ENCODE data around the gene TCF4.

TCF4 gene

DNA sequence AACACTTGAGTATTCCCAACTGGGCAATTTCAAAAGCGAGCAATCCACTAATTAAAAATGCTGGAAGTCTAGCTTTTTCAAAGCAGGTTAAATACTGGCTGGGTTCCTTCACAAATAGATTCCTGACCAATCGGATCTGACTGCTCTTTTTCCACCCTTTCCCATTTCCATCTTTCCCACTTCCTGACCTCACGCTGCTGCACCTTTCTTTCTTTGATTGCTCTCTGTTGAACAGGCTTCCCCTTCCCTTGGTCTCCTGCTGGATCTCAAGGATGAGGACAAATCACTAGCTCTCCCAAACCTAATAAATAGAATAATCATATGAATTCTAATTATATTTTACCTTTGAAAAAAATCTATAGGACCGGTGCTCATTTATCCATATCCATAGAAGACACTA is 121.2 kb downstream of the TCF4 start:
- DNase-seq = no peak

GRCh38 chr18:55465313-55465712 is 122.7 kb downstream of the TCF4 start:
- no peak for DNase-seq

DNA sequence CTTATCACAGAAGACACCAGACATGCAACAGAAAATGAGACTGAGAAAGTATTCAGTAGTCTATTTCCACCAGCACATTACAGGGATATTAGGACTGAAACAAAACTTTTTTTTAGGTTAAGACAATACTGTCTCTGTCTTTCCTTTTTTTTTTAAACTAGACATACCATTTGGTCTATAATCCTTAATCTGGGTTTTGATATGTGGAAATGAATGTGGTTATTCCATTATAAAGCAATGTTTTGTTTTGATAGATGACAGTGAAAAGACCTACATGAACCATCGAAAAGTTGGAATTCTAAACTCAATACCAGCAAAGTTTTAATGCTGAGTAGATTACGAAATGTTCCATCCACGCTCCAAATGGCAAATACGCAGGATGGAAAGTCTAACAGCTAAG is 123.4 kb downstream of the TCF4 start:
- DNase-seq = no peak

DNA sequence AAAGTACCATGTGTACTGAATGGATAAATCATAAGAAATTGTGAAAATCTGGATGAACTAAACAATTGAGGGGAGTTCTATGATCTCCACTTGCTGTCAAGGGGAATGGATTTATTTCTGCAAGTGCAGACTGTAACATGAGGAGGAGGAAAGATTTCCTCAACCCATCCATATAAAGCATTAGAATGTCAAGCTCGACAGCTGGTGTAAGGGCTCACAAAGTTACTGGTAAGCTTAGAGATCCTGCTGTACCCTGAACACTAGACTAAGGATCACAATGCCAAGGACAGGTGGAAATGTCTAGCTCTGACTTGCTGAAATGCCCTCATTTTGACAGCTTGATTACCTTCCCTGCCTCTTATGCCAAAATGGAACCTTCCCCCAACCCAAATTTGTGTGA is 125.3 kb downstream of the TCF4 start:
- DNase-seq = no peak

- no peak for DNase-seq
Measured at GRCh38 chr18:55461848-55462247, 126.1 kb downstream of the TCF4 start.

GRCh38 chr18:55458456-55459203 is 129.4 kb downstream of the TCF4 start:
- no peak for DNase-seq

GRCh38 chr18:55457028-55457427 is 131.0 kb downstream of the TCF4 start:
- no peak for DNase-seq

GRCh38 chr18:55455938-55456337 is 132.1 kb downstream of the TCF4 start:
- no peak for DNase-seq

DNA sequence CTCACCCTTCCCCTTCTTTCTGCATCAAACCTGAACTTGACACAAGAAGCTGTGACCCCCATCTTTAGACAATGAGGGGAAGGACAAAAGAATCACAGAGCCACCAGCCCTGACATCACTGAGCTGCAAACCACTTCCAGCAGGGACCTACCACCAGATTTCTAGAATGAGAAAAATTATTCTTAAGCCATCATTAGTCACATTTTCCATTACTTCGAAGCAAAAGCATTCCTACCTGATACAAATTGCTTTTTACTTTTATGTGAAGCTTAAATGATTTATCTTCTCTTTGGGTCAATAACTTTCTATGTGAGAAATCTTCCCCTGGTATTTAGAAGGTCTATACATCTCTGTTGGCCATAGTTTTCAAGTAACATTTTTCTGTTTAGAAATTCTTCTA is 134.8 kb downstream of the TCF4 start:
- DNase-seq = no peak

GRCh38 chr18:55452123-55452611 is 135.8 kb downstream of the TCF4 start:
- no peak for DNase-seq

DNA sequence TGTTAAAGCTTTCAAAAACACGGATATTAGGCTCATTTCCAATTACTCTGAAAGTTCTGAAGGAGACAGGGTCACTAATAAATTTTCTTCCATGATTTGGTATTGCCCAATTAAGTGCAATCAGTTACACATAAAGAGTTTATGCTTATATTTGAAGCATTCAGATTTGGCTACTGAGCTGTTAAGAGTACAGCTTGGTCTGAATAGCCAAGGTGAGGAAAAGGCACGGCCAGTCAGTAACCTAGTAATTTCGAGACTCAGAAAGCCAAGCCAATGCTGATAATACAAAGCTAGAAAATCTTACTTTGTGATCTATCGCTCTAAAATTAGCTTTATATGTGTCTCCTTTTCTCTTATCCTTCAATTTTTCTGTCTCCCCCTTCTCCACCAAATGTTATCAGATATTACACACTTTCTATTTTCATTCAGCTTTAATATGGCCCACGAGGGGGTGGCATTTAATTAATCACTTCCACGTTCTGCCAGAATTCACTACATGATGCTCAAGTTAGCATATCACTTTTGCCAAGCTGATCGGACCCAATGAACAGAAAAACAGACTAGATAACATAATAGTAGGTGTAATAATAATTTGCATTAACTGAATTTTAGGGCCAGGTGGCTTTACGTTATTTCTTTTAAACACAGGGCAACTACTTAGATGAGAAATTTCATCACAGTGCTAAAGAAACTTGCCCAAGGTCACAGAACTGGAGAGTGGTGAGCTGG is 138.4 kb downstream of the TCF4 start:
- no peak for DNase-seq

DNA sequence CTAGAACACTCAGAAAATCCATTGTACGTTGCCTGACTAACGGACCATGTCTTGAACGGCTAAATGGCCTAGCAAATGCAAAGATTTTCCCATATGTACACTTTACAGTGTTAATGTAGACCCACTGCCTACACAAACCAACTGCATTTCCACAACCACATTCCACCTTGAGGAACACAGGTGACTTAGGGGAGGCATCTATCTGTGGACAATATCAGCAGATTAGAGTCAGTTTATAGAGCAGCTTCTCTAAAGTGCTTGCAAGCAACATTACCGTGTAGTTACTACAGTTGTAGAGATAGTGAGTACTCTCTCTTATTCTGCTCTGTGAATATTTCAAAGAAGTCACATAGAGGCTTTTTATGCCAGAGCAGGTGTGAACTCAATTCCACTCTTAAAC is 139.6 kb downstream of the TCF4 start:
- no peak for DNase-seq

GRCh38 chr18:55447672-55448018 is 140.3 kb downstream of the TCF4 start:
- no peak for DNase-seq

GRCh38 chr18:55446996-55447671 is 140.9 kb downstream of the TCF4 start:
- no peak for DNase-seq

DNA sequence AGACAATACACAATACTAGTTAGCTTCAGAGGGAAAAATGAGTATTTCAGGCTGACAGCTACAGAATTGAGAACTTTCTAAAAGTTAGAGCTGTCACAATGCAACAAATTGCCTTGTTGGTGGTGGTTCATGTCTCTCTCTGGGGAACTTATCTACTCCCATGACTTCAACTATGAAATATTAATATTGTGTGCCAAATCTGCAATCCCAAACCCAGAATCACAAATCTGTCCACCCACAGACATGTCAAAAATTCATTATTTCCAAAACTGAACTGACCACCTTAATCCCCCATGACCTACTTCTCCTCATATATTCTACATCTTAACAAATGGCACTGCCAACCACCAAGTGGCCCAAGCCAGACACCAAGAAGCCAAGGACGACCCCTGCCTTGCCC is 143.5 kb downstream of the TCF4 start:
- no peak for DNase-seq

- no peak for DNase-seq
Measured at GRCh38 chr18:55443776-55444175, 144.2 kb downstream of the TCF4 start.

- DNase-seq = no peak
Measured at GRCh38 chr18:55442561-55442960, 145.4 kb downstream of the TCF4 start.

- DNase-seq = no peak
Measured at GRCh38 chr18:55440988-55441387, 147.0 kb downstream of the TCF4 start.

- no peak for DNase-seq
Measured at GRCh38 chr18:55439056-55439455, 148.9 kb downstream of the TCF4 start.

DNA sequence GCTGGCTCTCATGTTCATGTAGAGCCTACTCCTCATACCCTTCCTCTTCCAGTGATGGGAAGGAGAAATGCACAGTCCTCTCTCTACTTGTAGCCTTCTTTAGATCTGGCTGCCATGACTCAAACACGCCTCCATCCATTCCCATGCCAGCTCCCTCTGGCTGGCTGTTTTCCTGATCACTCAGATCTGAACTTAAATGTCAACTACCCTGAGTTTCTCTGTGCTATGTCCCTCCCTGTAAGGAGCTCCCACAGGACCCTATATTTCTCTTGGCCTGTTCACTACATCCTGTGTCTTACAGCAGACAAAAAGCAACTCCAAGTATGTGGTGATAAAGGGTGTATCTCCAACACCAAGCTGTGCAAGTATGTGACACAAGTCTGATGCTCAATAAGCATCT is 152.4 kb downstream of the TCF4 start:
- no peak for DNase-seq

DNA sequence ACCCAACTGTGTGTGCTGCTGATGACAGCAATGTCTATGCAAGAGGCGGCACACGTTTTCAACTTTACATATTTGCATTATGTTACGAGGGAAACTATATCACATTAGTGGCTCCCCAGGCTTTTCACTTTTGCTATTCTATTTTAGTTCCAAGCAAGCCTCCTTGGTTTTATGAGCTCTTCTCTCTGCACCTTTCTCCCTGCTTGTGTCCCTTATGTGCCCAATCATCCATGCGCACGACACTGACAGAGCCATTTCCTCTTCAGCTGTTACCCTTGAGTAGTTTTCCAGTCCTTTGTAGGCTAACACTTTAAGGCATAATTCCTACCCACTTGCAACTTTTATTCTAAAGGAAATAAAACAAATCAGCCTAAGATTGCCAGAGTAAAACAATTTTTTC is 154.3 kb downstream of the TCF4 start:
- DNase-seq = no peak

- no peak for DNase-seq
Measured at GRCh38 chr18:55433140-55433539, 154.9 kb downstream of the TCF4 start.

DNA sequence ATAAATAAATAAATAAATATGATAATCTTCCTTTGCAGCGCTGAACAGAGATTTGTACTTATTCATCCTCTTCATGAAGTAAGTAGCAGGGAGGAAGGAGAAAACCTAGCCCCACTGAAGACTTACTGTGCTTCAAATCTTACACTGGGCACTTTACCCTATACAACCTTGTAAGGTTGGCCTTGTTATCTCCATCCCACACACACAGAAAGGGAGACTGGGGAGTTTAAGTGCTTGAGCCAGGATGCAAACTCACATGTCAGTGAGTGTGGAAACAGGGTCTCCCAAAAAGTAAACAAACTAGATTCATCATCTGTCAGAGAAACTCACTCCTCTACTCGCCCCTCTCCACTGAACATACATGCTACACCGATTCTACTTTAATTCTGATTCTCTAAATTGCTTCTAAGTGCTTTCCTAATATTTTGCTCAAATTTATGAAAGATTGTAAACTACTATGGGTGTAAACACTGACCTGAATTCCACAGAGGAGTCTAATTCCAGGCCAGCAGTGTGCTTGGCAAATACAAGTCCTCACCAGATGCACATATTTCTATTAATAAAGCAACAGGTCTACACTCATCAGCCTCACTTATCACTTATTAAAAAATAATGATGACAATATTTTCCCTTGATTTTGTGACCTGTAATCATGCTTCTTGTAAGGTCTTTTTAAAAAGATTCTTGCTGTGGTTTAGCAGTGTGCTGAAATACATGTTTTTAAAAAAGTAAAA is 155.5 kb downstream of the TCF4 start:
- DNase-seq = no peak
